HepG2 (cell line): ENCODE measurements around the gene FSIP1. TPM values are rescaled to one million over a fixed set of nuclear protein-coding genes. Genes with fewer than 3 reads are reported as not detected.

Experiments
- AGO2 ChIP-seq: fragments of 200-400 bp; formaldehyde crosslinking; optimal IDR thresholded peaks from 2 replicates; pipeline ENCODE3; 2017; ENCODE audit warnings: mild to moderate bottlenecking, low read depth, low read length, moderate library complexity
- CBFB ChIP-seq: sonication (generic); formaldehyde crosslinking; IDR thresholded peaks from 2 replicates; pipeline ENCODE4 v1.4.0; 2020; ENCODE audit warnings: missing genetic modification reagents
- ETV5 ChIP-seq: IDR thresholded peaks from 2 replicates; pipeline ENCODE4 v1.6.1; 2018; ENCODE audit warnings: missing biosample characterization, missing genetic modification reagents, inconsistent platforms, borderline replicate concordance
- HNF4G ChIP-seq, 2 experiments: sonication (generic) in 1 of 2; formaldehyde crosslinking in 1 of 2; IDR thresholded peaks; 2 replicates each; pipeline versions ENCODE4 v1.4.0 to v1.6.1; 2011 to 2020; ENCODE audit warnings: borderline replicate concordance in 2 of 2, low read depth in 2 of 2, mild to moderate bottlenecking in 2 of 2, low read length in 1 of 2, missing genetic modification reagents in 1 of 2, moderate library complexity in 1 of 2
- JUNB ChIP-seq: sonication (generic); formaldehyde crosslinking; IDR thresholded peaks from 2 replicates; pipeline ENCODE4 v1.8.0; 2022; ENCODE audit warnings: missing genetic modification reagents, mild to moderate bottlenecking, borderline replicate concordance
- MXD4 ChIP-seq: IDR thresholded peaks from 2 replicates; pipeline ENCODE4 v1.6.1; 2016; ENCODE audit warnings: mild to moderate bottlenecking, missing biosample characterization, missing genetic modification reagents
- POLR2AphosphoS5 ChIP-seq: IDR thresholded peaks from 2 replicates; pipeline ENCODE4 v1.6.1; 2012; ENCODE audit warnings: low read depth, low read length
- SAFB2 ChIP-seq: sonication (generic); formaldehyde crosslinking; IDR thresholded peaks from 2 replicates; pipeline ENCODE4 v1.5.1; 2020; ENCODE audit warnings: missing genetic modification reagents, low read depth, mild to moderate bottlenecking, borderline replicate concordance
- STAG1 ChIP-seq: sonication (generic); formaldehyde crosslinking; IDR thresholded peaks from 2 replicates; pipeline ENCODE4 v1.4.0; 2020; ENCODE audit warnings: missing genetic modification reagents
- ZNF10 ChIP-seq: sonication (generic); formaldehyde crosslinking; IDR thresholded peaks from 2 replicates; pipeline ENCODE4 v1.4.0; 2020; ENCODE audit warnings: mild to moderate bottlenecking, low read depth, missing genetic modification reagents, borderline replicate concordance
- ZNF557 ChIP-seq: sonication (generic); formaldehyde crosslinking; IDR thresholded peaks from 2 replicates; pipeline ENCODE4 v1.4.0; 2020; ENCODE audit warnings: missing genetic modification reagents
- ZNF569 ChIP-seq: sonication (generic); formaldehyde crosslinking; IDR thresholded peaks from 2 replicates; pipeline ENCODE4 v1.5.0; 2020; ENCODE audit warnings: mild to moderate bottlenecking, missing genetic modification reagents, moderate library complexity, borderline replicate concordance
- ZNF614 ChIP-seq: IDR thresholded peaks from 2 replicates; pipeline ENCODE4 v1.6.1; 2018; ENCODE audit warnings: missing biosample characterization, missing genetic modification reagents, inconsistent platforms, borderline replicate concordance
- ZNF644 ChIP-seq: IDR thresholded peaks from 2 replicates; pipeline ENCODE4 v1.6.1; 2016; ENCODE audit warnings: low read depth
- polyA plus RNA-seq, 8 experiments: library from polyadenylated mRNA; depleted of rRNA in 3 of 8; stranded (reverse) in 7 of 8; unstranded in 1 of 8; fragments of >200 nt; fragmentation: Illumina TruSeq in 4 of 8; extraction: Trizol in 4 of 8; gene quantifications; 2 replicates each; pipeline versions ENCODE4 v1.2.1 to v1.2.3, GENCODE V29; 2011 to 2016; ENCODE audit warnings: low read depth in 4 of 8, missing spikeins in 1 of 8, mixed read lengths in 1 of 8; ENCODE audit not compliant: insufficient read depth in 1 of 8
- total RNA-seq, 5 experiments: library from RNA; depleted of rRNA; stranded (reverse); fragments of >200 nt; fragmentation: Illumina TruSeq; extraction: Trizol; gene quantifications; 2 replicates each; pipeline ENCODE4 v1.2.3, GENCODE V29; 2016; ENCODE audit warnings: low read depth in 1 of 5
- TF ChIP-seq, protein P1 (sequence below): IDR thresholded peaks from 2 replicates; pipeline ENCODE4 v1.6.1; 2016; ENCODE audit warnings: low read depth
- TF ChIP-seq, protein P2 (sequence below): IDR thresholded peaks from 2 replicates; pipeline ENCODE4 v1.6.1; 2016; ENCODE audit warnings: mild to moderate bottlenecking
- TF ChIP-seq, protein P3 (sequence below): sonication (generic); formaldehyde crosslinking; IDR thresholded peaks from 2 replicates; pipeline ENCODE4 v1.5.0; 2020; ENCODE audit warnings: mild to moderate bottlenecking, missing genetic modification reagents
- TF ChIP-seq, protein P4 (sequence below): sonication (generic); formaldehyde crosslinking; conservative IDR thresholded peaks from 2 replicates; pipeline ENCODE4 v1.4.0; 2020; ENCODE audit warnings: missing genetic modification reagents
- TF ChIP-seq, protein P5 (sequence below): sonication (generic); formaldehyde crosslinking; conservative IDR thresholded peaks from 2 replicates; pipeline ENCODE4 v1.8.1; 2023; ENCODE audit warnings: missing genetic modification reagents

The FSIP1 gene
- total and polyA plus RNA-seq, 2 of the 13 experiments (the other 11 are each of a cell fraction or from before 2014, with no cell fraction given) = 0.18 TPM; not detected in 1

DNA sequence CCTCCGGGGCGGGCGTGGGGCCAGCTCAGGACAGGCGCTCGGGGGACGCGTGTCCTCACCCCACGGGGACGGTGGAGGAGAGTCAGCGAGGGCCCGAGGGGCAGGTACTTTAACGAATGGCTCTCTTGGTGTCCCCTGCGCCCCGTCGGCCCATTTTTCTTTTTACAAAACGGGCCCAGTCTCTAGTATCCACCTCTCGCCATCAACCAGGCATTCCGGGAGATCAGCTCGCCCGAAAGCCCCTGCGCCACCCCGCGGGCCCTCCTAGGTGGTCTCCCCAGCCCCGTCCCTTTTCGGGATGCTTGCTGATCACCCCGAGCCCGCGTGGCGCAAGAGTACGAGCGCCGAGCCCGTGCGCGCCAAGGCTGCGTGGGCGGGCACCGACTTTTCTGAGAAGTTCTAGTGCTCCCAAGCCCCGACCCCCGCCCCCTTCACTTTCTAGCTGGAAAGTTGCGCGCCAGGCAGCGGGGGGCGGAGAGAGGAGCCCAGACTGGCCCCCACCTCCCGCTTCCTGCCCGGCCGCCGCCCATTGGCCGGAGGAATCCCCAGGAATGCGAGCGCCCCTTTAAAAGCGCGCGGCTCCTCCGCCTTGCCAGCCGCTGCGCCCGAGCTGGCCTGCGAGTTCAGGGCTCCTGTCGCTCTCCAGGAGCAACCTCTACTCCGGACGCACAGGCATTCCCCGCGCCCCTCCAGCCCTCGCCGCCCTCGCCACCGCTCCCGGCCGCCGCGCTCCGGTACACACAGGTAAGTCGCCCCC, 202.0 kb downstream of the FSIP1 start, which contains the start of gene THBS1 (continued):
- TF ChIP-seq, protein P1, sequence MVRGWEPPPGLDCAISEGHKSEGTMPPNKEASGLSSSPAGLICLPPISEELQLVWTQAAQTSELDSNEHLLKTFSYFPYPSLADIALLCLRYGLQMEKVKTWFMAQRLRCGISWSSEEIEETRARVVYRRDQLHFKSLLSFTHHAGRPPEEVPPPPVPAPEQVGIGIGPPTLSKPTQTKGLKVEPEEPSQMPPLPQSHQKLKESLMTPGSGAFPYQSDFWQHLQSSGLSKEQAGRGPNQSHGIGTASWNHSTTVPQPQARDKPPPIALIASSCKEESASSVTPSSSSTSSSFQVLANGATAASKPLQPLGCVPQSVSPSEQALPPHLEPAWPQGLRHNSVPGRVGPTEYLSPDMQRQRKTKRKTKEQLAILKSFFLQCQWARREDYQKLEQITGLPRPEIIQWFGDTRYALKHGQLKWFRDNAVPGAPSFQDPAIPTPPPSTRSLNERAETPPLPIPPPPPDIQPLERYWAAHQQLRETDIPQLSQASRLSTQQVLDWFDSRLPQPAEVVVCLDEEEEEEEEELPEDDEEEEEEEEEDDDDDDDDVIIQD (CRISPR knock-in tag) = 0 out of 2 replicates have a peak, but pooled peaks have one; percentile 18
- TF ChIP-seq ETV5 (CRISPR knock-in tag) (peak; percentile 56), ZNF614 (CRISPR knock-in tag) (no peak), CBFB (CRISPR knock-in tag) (peak; percentile 32; the same call in 1 of the 2 replicates), ZNF10 (CRISPR knock-in tag) (no peak), POLR2AphosphoS5 (peak; percentile 89), ZNF557 (CRISPR knock-in tag) (no peak), JUNB (CRISPR knock-in tag) (no peak), SAFB2 (CRISPR knock-in tag) (peak; percentile 75; the same call in 1 of the 2 replicates), HNF4G (IDR thresholded peaks at IDR 0.05; ENCODE audit: borderline replicate concordance, low read depth, low read length) (no peak), HNF4G (CRISPR knock-in tag; IDR thresholded peaks at IDR 0.05; ENCODE audit: borderline replicate concordance, low read depth) (0 out of 2 replicates have a peak, but pooled peaks have one; percentile 26), ZNF644 (CRISPR knock-in tag) (no peak), STAG1 (CRISPR knock-in tag) (peak; percentile 18; the same call in 1 of the 2 replicates), ZNF569 (CRISPR knock-in tag) (no peak), AGO2 (peak; percentile 77), MXD4 (CRISPR knock-in tag) (no peak)
- TF ChIP-seq, protein P2, sequence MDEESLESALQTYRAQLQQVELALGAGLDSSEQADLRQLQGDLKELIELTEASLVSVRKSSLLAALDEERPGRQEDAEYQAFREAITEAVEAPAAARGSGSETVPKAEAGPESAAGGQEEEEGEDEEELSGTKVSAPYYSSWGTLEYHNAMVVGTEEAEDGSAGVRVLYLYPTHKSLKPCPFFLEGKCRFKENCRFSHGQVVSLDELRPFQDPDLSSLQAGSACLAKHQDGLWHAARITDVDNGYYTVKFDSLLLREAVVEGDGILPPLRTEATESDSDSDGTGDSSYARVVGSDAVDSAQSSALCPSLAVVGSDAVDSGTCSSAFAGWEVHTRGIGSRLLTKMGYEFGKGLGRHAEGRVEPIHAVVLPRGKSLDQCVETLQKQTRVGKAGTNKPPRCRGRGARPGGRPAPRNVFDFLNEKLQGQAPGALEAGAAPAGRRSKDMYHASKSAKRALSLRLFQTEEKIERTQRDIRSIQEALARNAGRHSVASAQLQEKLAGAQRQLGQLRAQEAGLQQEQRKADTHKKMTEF (CRISPR knock-in tag) = peak; percentile 35; the same call in 1 of the 2 replicates
- TF ChIP-seq, protein P3, sequence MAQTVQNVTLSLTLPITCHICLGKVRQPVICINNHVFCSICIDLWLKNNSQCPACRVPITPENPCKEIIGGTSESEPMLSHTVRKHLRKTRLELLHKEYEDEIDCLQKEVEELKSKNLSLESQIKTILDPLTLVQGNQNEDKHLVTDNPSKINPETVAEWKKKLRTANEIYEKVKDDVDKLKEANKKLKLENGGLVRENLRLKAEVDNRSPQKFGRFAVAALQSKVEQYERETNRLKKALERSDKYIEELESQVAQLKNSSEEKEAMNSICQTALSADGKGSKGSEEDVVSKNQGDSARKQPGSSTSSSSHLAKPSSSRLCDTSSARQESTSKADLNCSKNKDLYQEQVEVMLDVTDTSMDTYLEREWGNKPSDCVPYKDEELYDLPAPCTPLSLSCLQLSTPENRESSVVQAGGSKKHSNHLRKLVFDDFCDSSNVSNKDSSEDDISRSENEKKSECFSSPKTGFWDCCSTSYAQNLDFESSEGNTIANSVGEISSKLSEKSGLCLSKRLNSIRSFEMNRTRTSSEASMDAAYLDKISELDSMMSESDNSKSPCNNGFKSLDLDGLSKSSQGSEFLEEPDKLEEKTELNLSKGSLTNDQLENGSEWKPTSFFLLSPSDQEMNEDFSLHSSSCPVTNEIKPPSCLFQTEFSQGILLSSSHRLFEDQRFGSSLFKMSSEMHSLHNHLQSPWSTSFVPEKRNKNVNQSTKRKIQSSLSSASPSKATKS (CRISPR knock-in tag) = peak; percentile 80; the same call in 1 of the 2 replicates
- TF ChIP-seq, protein P4, sequence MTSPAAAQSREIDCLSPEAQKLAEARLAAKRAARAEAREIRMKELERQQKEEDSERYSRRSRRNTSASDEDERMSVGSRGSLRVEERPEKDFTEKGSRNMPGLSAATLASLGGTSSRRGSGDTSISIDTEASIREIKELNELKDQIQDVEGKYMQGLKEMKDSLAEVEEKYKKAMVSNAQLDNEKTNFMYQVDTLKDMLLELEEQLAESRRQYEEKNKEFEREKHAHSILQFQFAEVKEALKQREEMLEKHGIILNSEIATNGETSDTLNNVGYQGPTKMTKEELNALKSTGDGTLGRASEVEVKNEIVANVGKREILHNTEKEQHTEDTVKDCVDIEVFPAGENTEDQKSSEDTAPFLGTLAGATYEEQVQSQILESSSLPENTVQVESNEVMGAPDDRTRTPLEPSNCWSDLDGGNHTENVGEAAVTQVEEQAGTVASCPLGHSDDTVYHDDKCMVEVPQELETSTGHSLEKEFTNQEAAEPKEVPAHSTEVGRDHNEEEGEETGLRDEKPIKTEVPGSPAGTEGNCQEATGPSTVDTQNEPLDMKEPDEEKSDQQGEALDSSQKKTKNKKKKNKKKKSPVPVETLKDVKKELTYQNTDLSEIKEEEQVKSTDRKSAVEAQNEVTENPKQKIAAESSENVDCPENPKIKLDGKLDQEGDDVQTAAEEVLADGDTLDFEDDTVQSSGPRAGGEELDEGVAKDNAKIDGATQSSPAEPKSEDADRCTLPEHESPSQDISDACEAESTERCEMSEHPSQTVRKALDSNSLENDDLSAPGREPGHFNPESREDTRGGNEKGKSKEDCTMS = no peak
- TF ChIP-seq, protein P5, sequence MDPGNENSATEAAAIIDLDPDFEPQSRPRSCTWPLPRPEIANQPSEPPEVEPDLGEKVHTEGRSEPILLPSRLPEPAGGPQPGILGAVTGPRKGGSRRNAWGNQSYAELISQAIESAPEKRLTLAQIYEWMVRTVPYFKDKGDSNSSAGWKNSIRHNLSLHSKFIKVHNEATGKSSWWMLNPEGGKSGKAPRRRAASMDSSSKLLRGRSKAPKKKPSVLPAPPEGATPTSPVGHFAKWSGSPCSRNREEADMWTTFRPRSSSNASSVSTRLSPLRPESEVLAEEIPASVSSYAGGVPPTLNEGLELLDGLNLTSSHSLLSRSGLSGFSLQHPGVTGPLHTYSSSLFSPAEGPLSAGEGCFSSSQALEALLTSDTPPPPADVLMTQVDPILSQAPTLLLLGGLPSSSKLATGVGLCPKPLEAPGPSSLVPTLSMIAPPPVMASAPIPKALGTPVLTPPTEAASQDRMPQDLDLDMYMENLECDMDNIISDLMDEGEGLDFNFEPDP = no peak
